C4-2B (cell line): Measurements from ENCODE around the gene MYZAP.

Experiments used
- H3K27ac ChIP-seq: fragments of 450-650 bp; 2 replicates; pipeline ENCODE4 v1.5.1; 2017
- ZFX ChIP-seq: fragments of 450-650 bp; IDR thresholded peaks from 2 replicates; pipeline ENCODE4 v1.6.1; 2017
- TF ChIP-seq, protein P1 (sequence below): fragments of 450-650 bp; conservative IDR thresholded peaks from 2 replicates; pipeline ENCODE4 v1.5.1; 2017; ENCODE audit warnings: mild to moderate bottlenecking

Gene MYZAP

DNA sequence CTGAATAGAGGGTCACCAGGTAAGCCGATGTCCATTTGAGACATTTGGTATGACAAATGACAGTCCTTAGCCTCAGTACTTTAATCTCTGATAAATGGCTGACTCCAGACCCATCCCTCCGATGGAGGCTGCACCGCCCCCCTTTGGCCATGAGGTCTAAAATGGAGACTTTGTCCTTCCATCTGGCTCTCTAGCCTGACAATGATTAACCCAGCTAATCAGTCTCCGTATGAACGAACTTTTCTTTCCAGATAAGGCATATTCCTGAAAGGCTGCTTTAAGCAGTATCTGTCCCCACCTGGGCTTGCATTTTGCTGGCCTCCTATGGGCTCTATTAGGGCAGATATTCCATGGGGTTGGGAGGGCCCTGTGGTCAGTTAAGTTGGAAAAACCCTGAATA lies 10.8 kb upstream of the MYZAP start:
- H3K27ac ChIP-seq = no peak overlapping the region
- TF ChIP-seq, protein P1, sequence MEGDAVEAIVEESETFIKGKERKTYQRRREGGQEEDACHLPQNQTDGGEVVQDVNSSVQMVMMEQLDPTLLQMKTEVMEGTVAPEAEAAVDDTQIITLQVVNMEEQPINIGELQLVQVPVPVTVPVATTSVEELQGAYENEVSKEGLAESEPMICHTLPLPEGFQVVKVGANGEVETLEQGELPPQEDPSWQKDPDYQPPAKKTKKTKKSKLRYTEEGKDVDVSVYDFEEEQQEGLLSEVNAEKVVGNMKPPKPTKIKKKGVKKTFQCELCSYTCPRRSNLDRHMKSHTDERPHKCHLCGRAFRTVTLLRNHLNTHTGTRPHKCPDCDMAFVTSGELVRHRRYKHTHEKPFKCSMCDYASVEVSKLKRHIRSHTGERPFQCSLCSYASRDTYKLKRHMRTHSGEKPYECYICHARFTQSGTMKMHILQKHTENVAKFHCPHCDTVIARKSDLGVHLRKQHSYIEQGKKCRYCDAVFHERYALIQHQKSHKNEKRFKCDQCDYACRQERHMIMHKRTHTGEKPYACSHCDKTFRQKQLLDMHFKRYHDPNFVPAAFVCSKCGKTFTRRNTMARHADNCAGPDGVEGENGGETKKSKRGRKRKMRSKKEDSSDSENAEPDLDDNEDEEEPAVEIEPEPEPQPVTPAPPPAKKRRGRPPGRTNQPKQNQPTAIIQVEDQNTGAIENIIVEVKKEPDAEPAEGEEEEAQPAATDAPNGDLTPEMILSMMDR = no peak
- TF ChIP-seq ZFX = no peak

DNA sequence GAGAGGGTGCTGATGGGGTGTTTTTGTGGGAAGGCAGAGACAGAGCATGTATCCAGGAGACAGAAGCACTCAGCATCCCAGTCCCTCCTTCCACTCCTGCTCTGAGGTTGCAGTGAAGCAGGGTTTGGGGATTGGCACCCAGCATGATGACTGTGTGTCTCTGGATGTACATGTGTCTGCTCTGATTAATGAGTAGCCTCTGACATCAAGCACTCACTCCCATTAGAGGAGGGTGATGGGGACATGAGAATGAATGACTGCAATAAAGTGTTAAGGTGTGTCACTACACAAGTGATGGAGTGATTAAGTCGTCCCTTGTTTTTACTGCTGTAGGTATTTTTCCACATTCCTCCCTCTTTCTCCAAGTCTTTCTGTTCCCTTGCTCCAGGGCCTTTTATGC lies 9.6 kb upstream of the MYZAP start:
- no peak for TF ChIP-seq ZFX
- TF ChIP-seq, protein P1 = no peak
- H3K27ac ChIP-seq = no peak overlapping the region

DNA sequence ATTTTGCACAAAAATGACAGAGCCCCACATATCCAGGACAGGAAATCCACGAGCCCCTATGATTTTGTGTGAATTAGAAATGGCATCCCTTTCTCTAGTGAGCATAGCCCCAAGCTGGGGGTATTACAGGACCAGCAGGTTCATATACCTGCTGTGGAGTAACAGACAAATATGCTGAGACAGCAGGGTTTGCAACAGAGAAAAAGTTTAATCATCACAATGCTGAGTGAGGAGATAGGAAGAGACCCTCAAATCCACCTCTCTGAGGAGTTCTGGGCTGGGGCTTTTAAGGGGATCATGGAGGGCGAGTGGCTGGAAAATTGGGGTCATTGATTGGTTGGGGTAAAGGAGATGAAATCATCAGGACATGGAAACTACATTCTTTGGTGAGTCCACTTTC lies 8.4 kb upstream of the MYZAP start:
- no peak for TF ChIP-seq ZFX
- TF ChIP-seq, protein P1 = no peak

DNA sequence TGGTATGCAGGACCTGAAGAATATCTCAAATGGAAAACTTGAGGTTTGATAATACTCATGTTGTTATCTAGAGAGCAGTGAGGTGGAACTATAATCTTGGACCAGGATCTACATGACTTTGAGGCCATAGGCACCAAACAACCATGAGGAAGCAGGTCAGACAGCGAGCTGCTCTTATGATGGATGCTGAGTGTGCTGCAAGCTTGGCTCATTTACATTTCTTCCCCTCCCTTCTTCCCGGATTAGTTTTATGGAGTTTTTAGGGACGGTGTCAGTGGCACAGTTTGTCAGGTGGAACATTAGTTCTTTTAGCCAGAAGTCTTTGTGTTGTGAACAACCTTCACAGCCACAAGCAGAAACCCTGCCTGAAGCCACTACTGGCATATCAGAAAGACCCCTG lies 8.0 kb upstream of the MYZAP start:
- H3K27ac ChIP-seq = no peak overlapping the region
- no peak for TF ChIP-seq ZFX
- TF ChIP-seq, protein P1 = no peak

More for the DNA sequence above, 8.4 kb upstream of the MYZAP start:
- no peak overlapping the region for H3K27ac ChIP-seq

DNA sequence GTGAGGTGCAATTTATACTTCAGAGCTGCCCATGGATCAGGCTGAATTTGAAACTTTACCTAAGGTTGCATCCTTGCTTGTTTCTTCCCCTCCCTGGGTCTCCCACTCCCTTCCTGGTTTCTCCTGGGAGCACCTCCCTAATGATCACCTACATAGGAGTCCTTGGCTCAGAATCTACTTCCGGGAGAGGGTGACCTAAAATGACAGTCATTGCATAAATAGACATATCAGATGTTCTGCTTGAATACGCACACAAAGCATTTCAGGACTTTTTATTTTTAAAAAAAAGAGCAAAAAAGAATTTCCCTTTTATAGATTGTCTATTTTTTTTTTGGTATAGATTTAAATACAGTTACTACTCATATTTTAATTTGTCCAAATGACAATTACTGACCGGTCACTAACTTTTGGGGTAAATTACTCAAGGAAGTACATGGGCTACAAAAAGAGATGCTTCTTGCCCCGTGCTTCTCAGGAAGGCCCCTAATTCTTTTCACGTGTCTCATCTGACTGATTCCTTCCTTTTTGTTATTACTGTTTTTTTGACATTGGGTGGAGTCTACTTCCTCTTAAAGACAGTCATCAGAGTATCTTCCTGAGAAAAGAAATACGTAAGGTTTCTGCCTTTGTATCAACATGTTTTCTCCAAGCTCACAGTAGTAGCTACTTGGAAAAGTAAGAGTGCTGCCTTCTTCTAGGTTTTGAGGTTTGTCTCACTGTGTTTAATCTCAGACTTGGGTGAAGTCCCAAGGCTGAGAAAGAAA lies 4.9 kb upstream of the MYZAP start:
- no peak overlapping the region for H3K27ac ChIP-seq
- TF ChIP-seq ZFX = no peak
- TF ChIP-seq, protein P1 = no peak

DNA sequence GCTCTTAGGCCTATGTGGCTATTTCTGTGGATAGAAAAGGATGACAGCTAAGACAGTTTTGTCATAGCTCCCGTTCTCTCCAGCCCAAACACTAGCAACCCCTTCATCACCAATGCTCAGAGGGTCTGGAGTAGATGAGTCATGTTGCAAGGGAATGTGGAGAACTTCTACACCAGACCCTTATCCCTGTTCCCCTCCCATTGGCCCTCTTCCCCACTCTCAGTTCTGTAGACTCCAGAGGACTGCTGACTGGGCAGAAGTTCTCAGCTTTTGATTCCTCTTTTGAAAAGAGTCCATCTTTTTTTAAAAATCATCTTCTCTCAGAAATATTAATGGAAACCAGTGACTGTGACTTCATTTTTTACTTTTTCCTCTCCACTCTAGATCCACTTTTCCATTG lies 2.4 kb upstream of the MYZAP start:
- TF ChIP-seq ZFX = no peak
- TF ChIP-seq, protein P1 = no peak
- H3K27ac ChIP-seq = no peak overlapping the region

DNA sequence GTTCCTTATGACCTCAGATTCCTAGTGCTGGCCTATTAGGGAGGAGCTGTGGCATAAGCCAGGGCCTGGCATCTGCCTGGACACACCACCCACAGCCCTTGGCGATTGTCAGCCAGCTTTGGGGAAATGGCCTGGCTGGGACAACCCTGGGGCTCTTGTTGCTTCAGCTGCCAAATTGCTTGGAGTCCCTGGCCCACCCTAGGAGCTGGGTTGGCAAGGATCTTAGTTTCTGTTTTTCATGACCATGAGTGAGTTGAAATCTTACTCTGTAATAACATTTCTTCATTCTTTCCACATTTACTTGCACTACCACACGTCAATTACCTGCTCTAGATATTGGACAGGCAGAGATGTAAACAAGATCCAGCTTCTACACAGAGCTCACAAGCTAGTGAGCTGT lies 1.9 kb upstream of the MYZAP start:
- H3K27ac ChIP-seq = no peak overlapping the region
- TF ChIP-seq, protein P1 = no peak
- no peak for TF ChIP-seq ZFX
